NT2/D1 (cell line): ENCODE results near the gene TSHZ1.

Experiments
- DNase-seq: peaks from one replicate; pipeline ENCODE4 v3.0.0-alpha.2; 2011; ENCODE audit warnings: low read depth, low spot score
- H3K27me3 ChIP-seq: 2 replicates; pipeline ENCODE4 v1.6.0; 2011; ENCODE audit warnings: mild to moderate bottlenecking; ENCODE audit not compliant: insufficient read length, insufficient read depth
- H3K36me3 ChIP-seq: 2 replicates; pipeline ENCODE4 v1.6.1; 2011; ENCODE audit warnings: mild to moderate bottlenecking, low read length, mixed read lengths; ENCODE audit not compliant: insufficient read depth, insufficient read length
- H3K4me1 ChIP-seq: 2 replicates; pipeline ENCODE4 v1.5.1; 2011; ENCODE audit not compliant: insufficient read depth, insufficient read length
- H3K4me3 ChIP-seq: 2 replicates; pipeline ENCODE4 v1.5.1; 2011; ENCODE audit warnings: low read depth; ENCODE audit not compliant: insufficient read length
- H3K9ac ChIP-seq: 2 replicates; pipeline ENCODE4 v1.6.0; 2011; ENCODE audit warnings: low read depth; ENCODE audit not compliant: insufficient read length
- H3K9me3 ChIP-seq: 2 replicates; pipeline ENCODE4 v1.5.1; 2011; ENCODE audit warnings: mild to moderate bottlenecking, low read length; ENCODE audit not compliant: insufficient read depth
- SUZ12 ChIP-seq: IDR thresholded peaks from 2 replicates; pipeline ENCODE4 v1.6.1; 2011; ENCODE audit not compliant: insufficient read length, insufficient read depth; ENCODE audit errors: extremely low read depth
- YY1 ChIP-seq: IDR thresholded peaks from 2 replicates; pipeline ENCODE4 v1.6.1; 2011; ENCODE audit not compliant: insufficient read length, insufficient read depth
- ZNF274 ChIP-seq: IDR thresholded peaks from 2 replicates; pipeline ENCODE4 v1.6.1; 2011; ENCODE audit warnings: mild to moderate bottlenecking, low read depth, low read length

The TSHZ1 gene

GRCh38 chr18:75314117-75314516 is 103.5 kb downstream of the TSHZ1 start:
- Histone ChIP-seq H3K4me3 (no peak overlapping the region), H3K36me3 (no peaks in the 10 kb centered on the region), H3K4me1 (no peaks in the 10 kb centered on the region), H3K9ac (no peak overlapping the region), H3K27me3 (no peaks in the 10 kb centered on the region), H3K9me3 (no peaks in the 10 kb centered on the region)
- no peak for DNase-seq
- no peak for TF ChIP-seq ZNF274
- no peak for TF ChIP-seq YY1
- no peak for TF ChIP-seq SUZ12

GRCh38 chr18:75314606-75315005 is 104.0 kb downstream of the TSHZ1 start:
- no peak overlapping the region for H3K4me3 ChIP-seq
- no peaks in the 10 kb centered on the region for H3K9me3 ChIP-seq
- no peaks in the 10 kb centered on the region for H3K4me1 ChIP-seq
- H3K27me3 ChIP-seq: no peaks in the 10 kb centered on the region
- no peak for TF ChIP-seq YY1
- no peak for TF ChIP-seq ZNF274
- TF ChIP-seq SUZ12: no peak
- no peaks in the 10 kb centered on the region for H3K36me3 ChIP-seq
- H3K9ac ChIP-seq: no peak overlapping the region
- DNase-seq: no peak

- no peak for TF ChIP-seq SUZ12
- no peak for TF ChIP-seq ZNF274
- no peak for TF ChIP-seq YY1
- H3K4me1 ChIP-seq: no peaks in the 10 kb centered on the region
- H3K27me3 ChIP-seq: no peaks in the 10 kb centered on the region
- no peaks in the 10 kb centered on the region for H3K36me3 ChIP-seq
- H3K4me3 ChIP-seq: no peak overlapping the region
- H3K9ac ChIP-seq: no peak overlapping the region
- no peak for DNase-seq
- no peaks in the 10 kb centered on the region for H3K9me3 ChIP-seq
Observed at GRCh38 chr18:75316223-75316622, 105.6 kb downstream of the TSHZ1 start.

- H3K36me3 ChIP-seq: no peaks in the 10 kb centered on the region
- no peak overlapping the region for H3K4me3 ChIP-seq
Observed at GRCh38 chr18:75316826-75317225, 106.2 kb downstream of the TSHZ1 start.

GRCh38 chr18:75317300-75317699 is 106.7 kb downstream of the TSHZ1 start:
- Histone ChIP-seq H3K36me3 (no peaks in the 10 kb centered on the region), H3K9ac (no peak overlapping the region), H3K9me3 (no peaks in the 10 kb centered on the region), H3K4me1 (no peaks in the 10 kb centered on the region), H3K4me3 (no peak overlapping the region), H3K27me3 (no peaks in the 10 kb centered on the region)
- no peak for TF ChIP-seq SUZ12
- TF ChIP-seq YY1: no peak
- no peak for TF ChIP-seq ZNF274
- DNase-seq: no peak

More at GRCh38 chr18:75316826-75317225, 106.2 kb downstream of the TSHZ1 start:
- no peak for DNase-seq
- no peak overlapping the region for H3K9ac ChIP-seq
- no peaks in the 10 kb centered on the region for H3K27me3 ChIP-seq
- H3K9me3 ChIP-seq: no peaks in the 10 kb centered on the region
- H3K4me1 ChIP-seq: no peaks in the 10 kb centered on the region
- TF ChIP-seq YY1 (no peak), ZNF274 (no peak), SUZ12 (no peak)

GRCh38 chr18:75317703-75318102 is 107.1 kb downstream of the TSHZ1 start:
- Histone ChIP-seq H3K4me1 (no peaks in the 10 kb centered on the region), H3K36me3 (no peaks in the 10 kb centered on the region), H3K9ac (no peak overlapping the region), H3K9me3 (no peaks in the 10 kb centered on the region), H3K4me3 (no peak overlapping the region), H3K27me3 (no peaks in the 10 kb centered on the region)
- TF ChIP-seq SUZ12 (no peak), ZNF274 (no peak), YY1 (no peak)
- no peak for DNase-seq

- DNase-seq: no peak
- Histone ChIP-seq H3K4me3 (no peak overlapping the region), H3K9me3 (no peaks in the 10 kb centered on the region), H3K36me3 (no peaks in the 10 kb centered on the region), H3K27me3 (no peaks in the 10 kb centered on the region), H3K9ac (no peak overlapping the region), H3K4me1 (no peaks in the 10 kb centered on the region)
- no peak for TF ChIP-seq YY1
- TF ChIP-seq ZNF274: no peak
- no peak for TF ChIP-seq SUZ12
Observed at GRCh38 chr18:75319905-75320304, 109.3 kb downstream of the TSHZ1 start.

- TF ChIP-seq YY1: no peak
- TF ChIP-seq SUZ12: no peak
- no peak for TF ChIP-seq ZNF274
- H3K9me3 ChIP-seq: no peaks in the 10 kb centered on the region
- no peaks in the 10 kb centered on the region for H3K36me3 ChIP-seq
- H3K27me3 ChIP-seq: no peaks in the 10 kb centered on the region
- no peaks in the 10 kb centered on the region for H3K4me1 ChIP-seq
- H3K9ac ChIP-seq: no peak overlapping the region
- no peak overlapping the region for H3K4me3 ChIP-seq
- no peak for DNase-seq
Observed at GRCh38 chr18:75320506-75320905, 109.9 kb downstream of the TSHZ1 start.
